Stimulated activated CD4-positive, alpha-beta T cell treated with anti-CD3 and anti-CD28 coated beads, Interleukin-2, amount 100 ng/mL, for 4 hours (primary cell): Measurements from ENCODE around the gene SKIL.
"Not testable (repeated sequence)": the region's sequence is repeated elsewhere in the genome, so short reads cannot be mapped to it uniquely, and the experiment has no call there.

ENCODE experiments used
- DNase-seq: peaks from one replicate; pipeline ENCODE4 v3.0.0-alpha.2; 2020; ENCODE audit warnings: low read depth

The SKIL gene

GRCh38 chr3:170357176-170358041 is at the start of gene SKIL:
TSS of gene SKIL (plus strand) at chr3:170357715. CDS start at chr3:170360332, 2,617 bp downstream.
- DNase-seq: peak; percentile 96

GRCh38 chr3:170309046-170309445 is 48.5 kb upstream of the SKIL start:
- no peak for DNase-seq

- DNase-seq: no peak
These were observed 39.6 kb upstream of the SKIL start for GRCh38 chr3:170317954-170318353.

GRCh38 chr3:170320461-170321121 is 36.9 kb upstream of the SKIL start:
- no peak for DNase-seq

- DNase-seq: no peak
These were observed 36.0 kb upstream of the SKIL start for GRCh38 chr3:170321321-170322034.

GRCh38 chr3:170322566-170323269 is 34.8 kb upstream of the SKIL start:
- DNase-seq: no peak

GRCh38 chr3:170323331-170323730 is 34.2 kb upstream of the SKIL start:
- no peak for DNase-seq

- DNase-seq: no peak
These were observed 32.6 kb upstream of the SKIL start for GRCh38 chr3:170324962-170325361.

- no peak for DNase-seq
These were observed 30.3 kb upstream of the SKIL start for GRCh38 chr3:170327040-170327808.

- not testable (repeated sequence) for DNase-seq
These were observed 29.5 kb upstream of the SKIL start for GRCh38 chr3:170327868-170328548.

- no peak for DNase-seq
These were observed 27.1 kb upstream of the SKIL start for GRCh38 chr3:170330366-170330765.

GRCh38 chr3:170331143-170331542 is 26.4 kb upstream of the SKIL start:
- no peak for DNase-seq

- no peak for DNase-seq
These were observed 20.1 kb upstream of the SKIL start for GRCh38 chr3:170337420-170337819.

- DNase-seq: no peak
These were observed 18.7 kb upstream of the SKIL start for GRCh38 chr3:170338690-170339340.

GRCh38 chr3:170342273-170342672 is 15.2 kb upstream of the SKIL start:
- DNase-seq: not testable (repeated sequence)

- not testable (repeated sequence) for DNase-seq
These were observed 13.7 kb upstream of the SKIL start for GRCh38 chr3:170343859-170344258.

- DNase-seq: no peak
These were observed 12.5 kb upstream of the SKIL start for GRCh38 chr3:170344971-170345370.

- DNase-seq: no peak
These were observed 10.8 kb upstream of the SKIL start for GRCh38 chr3:170346481-170347392.
